Measurements from ENCODE around the gene SPAG6.

SPAG6 gene

GRCh38 chr10:22319980-22320558, 25.2 kb upstream of the SPAG6 start (continued):
- no peak for TF ChIP-seq ZBTB44 (tag by site-specific recombination; IDR thresholded peaks at IDR 0.05)
- peak; percentile 28; the same call in 1 of the 2 replicates for TF ChIP-seq ZFHX2 (tag by site-specific recombination; conservative IDR thresholded peaks at IDR 0.05)
- no peak for TF ChIP-seq KLF10 (tag by site-specific recombination; IDR thresholded peaks at IDR 0.05)
- peak; percentile 53 for TF ChIP-seq ZNF335 (tag by site-specific recombination; conservative IDR thresholded peaks at IDR 0.05)
- TF ChIP-seq ZNF398 (tag by site-specific recombination; IDR thresholded peaks at IDR 0.05), result no peak
- no peak for TF ChIP-seq ZNF174 (tag by site-specific recombination; IDR thresholded peaks at IDR 0.05)
- no peak for TF ChIP-seq ZSCAN23 (tag by site-specific recombination; IDR thresholded peaks at IDR 0.05)
- TF ChIP-seq ZNF202 (tag by site-specific recombination; IDR thresholded peaks at IDR 0.05; ENCODE audit: borderline replicate concordance), result no peak
- TF ChIP-seq ELK4 (IDR thresholded peaks at IDR 0.05; ENCODE audit: borderline replicate concordance, low read depth, low read length), result no peak
- TF ChIP-seq ZXDB (tag by site-specific recombination; IDR thresholded peaks at IDR 0.05), result peak; percentile 47; the same call in 1 of the 2 replicates
- TF ChIP-seq ZBTB17 (tag by site-specific recombination; IDR thresholded peaks at IDR 0.05), result peak; percentile 58; the same call in 1 of the 2 replicates
- TF ChIP-seq ZNF473 (tag by site-specific recombination; IDR thresholded peaks at IDR 0.05), result no peak
- no peak for TF ChIP-seq ZNF585B (tag by site-specific recombination; IDR thresholded peaks at IDR 0.05)
- TF ChIP-seq ZNF366 (tag by site-specific recombination; conservative IDR thresholded peaks at IDR 0.05), result peak; percentile 67
- no peak for TF ChIP-seq ZNF362 (tag by site-specific recombination; IDR thresholded peaks at IDR 0.05)
- TF ChIP-seq ZNF391 (tag by site-specific recombination; IDR thresholded peaks at IDR 0.05; ENCODE audit: borderline replicate concordance, low read depth), result no peak
- TF ChIP-seq ZNF843 (tag by site-specific recombination; IDR thresholded peaks at IDR 0.05), result no peak
- TF ChIP-seq ZNF292 (tag by site-specific recombination; IDR thresholded peaks at IDR 0.05; ENCODE audit: borderline replicate concordance, low read depth), result no peak
- TF ChIP-seq ZNF280C (tag by site-specific recombination; IDR thresholded peaks at IDR 0.05), result no peak

Data from HEK293 (cell line).